ENCODE measurements around the gene EPG5.

DNA sequence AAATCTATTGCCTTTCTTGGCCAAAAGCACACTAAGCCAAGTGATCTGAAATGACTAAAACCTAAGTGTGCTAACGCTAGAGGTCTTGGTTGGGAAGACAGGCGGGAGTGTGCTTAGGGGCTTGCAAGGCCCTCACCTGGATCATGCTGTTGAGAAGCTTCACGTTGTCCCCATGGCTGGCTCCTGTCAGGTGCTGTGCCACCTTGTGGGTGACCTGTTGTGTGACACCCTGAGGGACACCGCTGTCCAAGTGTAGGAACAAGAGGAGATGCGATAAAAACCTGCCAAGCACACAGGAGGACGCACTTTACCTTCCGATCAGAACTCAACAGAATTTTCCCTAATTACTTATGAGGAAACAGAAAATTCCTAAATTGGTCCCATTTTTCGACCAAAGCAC, 50.8 kb downstream of the EPG5 start:
- TF ChIP-seq, protein P1, sequence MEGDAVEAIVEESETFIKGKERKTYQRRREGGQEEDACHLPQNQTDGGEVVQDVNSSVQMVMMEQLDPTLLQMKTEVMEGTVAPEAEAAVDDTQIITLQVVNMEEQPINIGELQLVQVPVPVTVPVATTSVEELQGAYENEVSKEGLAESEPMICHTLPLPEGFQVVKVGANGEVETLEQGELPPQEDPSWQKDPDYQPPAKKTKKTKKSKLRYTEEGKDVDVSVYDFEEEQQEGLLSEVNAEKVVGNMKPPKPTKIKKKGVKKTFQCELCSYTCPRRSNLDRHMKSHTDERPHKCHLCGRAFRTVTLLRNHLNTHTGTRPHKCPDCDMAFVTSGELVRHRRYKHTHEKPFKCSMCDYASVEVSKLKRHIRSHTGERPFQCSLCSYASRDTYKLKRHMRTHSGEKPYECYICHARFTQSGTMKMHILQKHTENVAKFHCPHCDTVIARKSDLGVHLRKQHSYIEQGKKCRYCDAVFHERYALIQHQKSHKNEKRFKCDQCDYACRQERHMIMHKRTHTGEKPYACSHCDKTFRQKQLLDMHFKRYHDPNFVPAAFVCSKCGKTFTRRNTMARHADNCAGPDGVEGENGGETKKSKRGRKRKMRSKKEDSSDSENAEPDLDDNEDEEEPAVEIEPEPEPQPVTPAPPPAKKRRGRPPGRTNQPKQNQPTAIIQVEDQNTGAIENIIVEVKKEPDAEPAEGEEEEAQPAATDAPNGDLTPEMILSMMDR (IDR thresholded peaks at IDR 0.05; ENCODE audit: insufficient read depth, low read length, poor library complexity, severe bottlenecking): no peak
- TF ChIP-seq EZH2phosphoT487 (conservative IDR thresholded peaks at IDR 0.05; ENCODE audit: low read length): no peak
